Measurements from ENCODE around the gene COL26A1.

GRCh38 chr7:101602082-101602481, 239.4 kb downstream of the COL26A1 start:
- TF ChIP-seq CTCF (IDR thresholded peaks at IDR 0.05 in 4 of 5, conservative IDR thresholded peaks at IDR 0.05 in 1 of 5) (no peak), POLR2A (IDR thresholded peaks at IDR 0.05) (no peak)

All from gastrocnemius medialis (tissue), 4 donors.